HepG2 (cell line): ENCODE measurements around the gene PTRHD1. TPM values are rescaled to one million over a fixed set of nuclear protein-coding genes. Genes with fewer than 3 reads are reported as not detected.

Experiments
- ARID3A ChIP-seq: IDR thresholded peaks from 2 replicates; pipeline ENCODE4 v1.6.1; 2012; ENCODE audit warnings: low read depth, low read length, improper control_type of control experiment
- E2F5 ChIP-seq: sonication (generic); formaldehyde crosslinking; conservative IDR thresholded peaks from 2 replicates; pipeline ENCODE4 v1.4.0; 2020; ENCODE audit warnings: missing genetic modification reagents
- HNF1A ChIP-seq, 2 experiments: sonication (generic) in 1 of 2; formaldehyde crosslinking in 1 of 2; IDR thresholded peaks; 2 replicates each; pipeline versions ENCODE4 v1.4.0 to v1.6.1; 2016 to 2020; ENCODE audit warnings: borderline replicate concordance in 1 of 2, low read depth in 1 of 2, mild to moderate bottlenecking in 1 of 2, missing genetic modification reagents in 1 of 2
- LRRFIP1 ChIP-seq: sonication (generic); formaldehyde crosslinking; conservative IDR thresholded peaks from 2 replicates; pipeline ENCODE4 v1.4.0; 2020; ENCODE audit warnings: missing genetic modification reagents
- MEIS1 ChIP-seq: sonication (generic); formaldehyde crosslinking; IDR thresholded peaks from 2 replicates; pipeline ENCODE4 v1.9.0; 2021; ENCODE audit warnings: mild to moderate bottlenecking, missing genetic modification reagents, moderate library complexity, borderline replicate concordance
- PHF20 ChIP-seq: sonication (generic); formaldehyde crosslinking; IDR thresholded peaks from 2 replicates; pipeline ENCODE4 v1.5.0; 2020; ENCODE audit warnings: mild to moderate bottlenecking, missing genetic modification reagents
- POLR2A ChIP-seq, 2 experiments: IDR thresholded peaks; 2 replicates each; pipeline ENCODE4 v1.6.1; 2011; ENCODE audit warnings: low read depth in 2 of 2, low read length in 2 of 2, mild to moderate bottlenecking in 1 of 2, moderate library complexity in 1 of 2; ENCODE audit not compliant: insufficient read depth in 1 of 2
- SKI ChIP-seq: fragments of 450-650 bp; IDR thresholded peaks from one replicate; pipeline ENCODE4 v1.6.1; 2018; ENCODE audit warnings: mild to moderate bottlenecking; ENCODE audit not compliant: partially characterized antibody
- SRSF9 ChIP-seq: fragments of 200-400 bp; formaldehyde crosslinking; IDR thresholded peaks from 2 replicates; pipeline ENCODE4 v1.6.1; 2018; ENCODE audit warnings: borderline replicate concordance, mild to moderate bottlenecking, low read depth, low read length; ENCODE audit not compliant: insufficient read depth, poor library complexity, severe bottlenecking
- THAP7 ChIP-seq: sonication (generic); formaldehyde crosslinking; IDR thresholded peaks from 2 replicates; pipeline ENCODE4 v1.8.1; 2023; ENCODE audit warnings: mild to moderate bottlenecking, missing genetic modification reagents
- ZBTB3 ChIP-seq: sonication (generic); formaldehyde crosslinking; IDR thresholded peaks from 2 replicates; pipeline ENCODE4 v1.4.0; 2020; ENCODE audit warnings: low read depth, mild to moderate bottlenecking, moderate library complexity, missing genetic modification reagents, borderline replicate concordance
- ZFP41 ChIP-seq: sonication (generic); formaldehyde crosslinking; IDR thresholded peaks from 2 replicates; pipeline ENCODE4 v1.4.0; 2020; ENCODE audit warnings: mild to moderate bottlenecking, missing genetic modification reagents, borderline replicate concordance
- ZNF225 ChIP-seq: sonication (generic); formaldehyde crosslinking; IDR thresholded peaks from 2 replicates; pipeline ENCODE4 v1.4.0; 2020; ENCODE audit warnings: mild to moderate bottlenecking, missing genetic modification reagents
- ZNF263 ChIP-seq: sonication (generic); formaldehyde crosslinking; IDR thresholded peaks from 2 replicates; pipeline ENCODE4 v1.4.0; 2020; ENCODE audit warnings: missing genetic modification reagents
- ZNF652 ChIP-seq: IDR thresholded peaks from 2 replicates; pipeline ENCODE4 v1.6.1; 2016; ENCODE audit warnings: low read depth, borderline replicate concordance
- ZZZ3 ChIP-seq: sonication (generic); formaldehyde crosslinking; IDR thresholded peaks from 2 replicates; pipeline ENCODE4 v1.4.0; 2020; ENCODE audit warnings: missing genetic modification reagents, mild to moderate bottlenecking, borderline replicate concordance
- polyA plus RNA-seq, 8 experiments: library from polyadenylated mRNA; depleted of rRNA in 3 of 8; stranded (reverse) in 7 of 8; unstranded in 1 of 8; fragments of >200 nt; fragmentation: Illumina TruSeq in 4 of 8; extraction: Trizol in 4 of 8; gene quantifications; 2 replicates each; pipeline versions ENCODE4 v1.2.1 to v1.2.3, GENCODE V29; 2011 to 2016; ENCODE audit warnings: low read depth in 4 of 8, missing spikeins in 1 of 8, mixed read lengths in 1 of 8; ENCODE audit not compliant: insufficient read depth in 1 of 8
- total RNA-seq, 5 experiments: library from RNA; depleted of rRNA; stranded (reverse); fragments of >200 nt; fragmentation: Illumina TruSeq; extraction: Trizol; gene quantifications; 2 replicates each; pipeline ENCODE4 v1.2.3, GENCODE V29; 2016; ENCODE audit warnings: low read depth in 1 of 5

PTRHD1 gene
- total and polyA plus RNA-seq, 2 of the 13 experiments (the other 11 are each of a cell fraction or from before 2014, with no cell fraction given), result 72.6 to 90.8 TPM

GRCh38 chr2:24827321-24828237 lies 34.4 kb upstream of the PTRHD1 start (continued):
- TF ChIP-seq LRRFIP1 (CRISPR knock-in tag) (no peak), ZNF652 (CRISPR knock-in tag) (no peak), E2F5 (CRISPR knock-in tag) (no peak), SRSF9 (no peak), MEIS1 (CRISPR knock-in tag) (0 out of 2 replicates have a peak, but pooled peaks have one; percentile 61), SKI (no peak), ARID3A (no peak), ZFP41 (CRISPR knock-in tag) (peak; percentile 83; the same call in 1 of the 2 replicates), ZZZ3 (CRISPR knock-in tag) (no peak), PHF20 (no peak), THAP7 (CRISPR knock-in tag) (peak; percentile 69; the same call in 1 of the 2 replicates), POLR2A (IDR thresholded peaks at IDR 0.05; ENCODE audit: insufficient read depth in 1 of 2, low read depth in 2 of 2, low read length in 2 of 2) (peak in 1 of 2 experiments; percentile 29; a peak in 1 of 4 replicates), ZBTB3 (CRISPR knock-in tag) (no peak), ZNF225 (CRISPR knock-in tag) (0 out of 2 replicates have a peak, but pooled peaks have one; percentile 44), HNF1A (IDR thresholded peaks at IDR 0.05; ENCODE audit: low read depth) (no peak), HNF1A (CRISPR knock-in tag; IDR thresholded peaks at IDR 0.05; ENCODE audit: borderline replicate concordance) (0 out of 2 replicates have a peak, but pooled peaks have one; percentile 29), ZNF263 (CRISPR knock-in tag) (peak; percentile 100)
